Endothelial cell of umbilical vein (primary cell): ENCODE results near the gene RAPGEF4.

ENCODE experiments used
- CTCF ChIP-seq, 2 donors: IDR thresholded peaks; 1 replicate in 1 of 2; 2 replicates in 1 of 2; pipeline ENCODE4 v1.5.1; 2011; ENCODE audit warnings: low read length in 2 of 2, mild to moderate bottlenecking in 2 of 2, moderate library complexity in 2 of 2, control low read depth in 1 of 2, inconsistent platforms in 1 of 2, low read depth in 1 of 2; ENCODE audit not compliant: insufficient read depth in 1 of 2; ENCODE audit errors: extremely low read depth in 1 of 2
- EZH2 ChIP-seq: IDR thresholded peaks from 2 replicates; pipeline ENCODE4 v1.6.1; 2012; ENCODE audit warnings: borderline replicate concordance, low read depth, mild to moderate bottlenecking, moderate library complexity, low read length, inconsistent platforms; ENCODE audit not compliant: severe bottlenecking
- FOS ChIP-seq: IDR thresholded peaks from 2 replicates; pipeline ENCODE4 v1.6.1; 2011; ENCODE audit warnings: mild to moderate bottlenecking, low read length, moderate library complexity, borderline replicate concordance; ENCODE audit not compliant: insufficient read depth
- GATA2 ChIP-seq: IDR thresholded peaks from 2 replicates; pipeline ENCODE4 v1.7.0; 2011; ENCODE audit warnings: low read depth, mild to moderate bottlenecking, moderate library complexity, mixed read lengths, low read length; ENCODE audit not compliant: insufficient read length, insufficient read depth
- MAX ChIP-seq: IDR thresholded peaks from 2 replicates; pipeline ENCODE4 v1.6.1; 2011; ENCODE audit not compliant: insufficient read depth, insufficient read length
- MYC ChIP-seq: IDR thresholded peaks from one replicate; pipeline ENCODE4 v1.6.1; 2011; ENCODE audit warnings: mild to moderate bottlenecking, low read depth, low read length
- POLR2A ChIP-seq: IDR thresholded peaks from 2 replicates; pipeline ENCODE4 v1.6.1; 2012; ENCODE audit warnings: low read depth, mild to moderate bottlenecking, control low read depth, low read length
- POLR2AphosphoS5 ChIP-seq: IDR thresholded peaks from 2 replicates; pipeline ENCODE4 v1.6.1; 2012; ENCODE audit warnings: low read depth, mild to moderate bottlenecking, control low read depth, low read length, moderate library complexity; ENCODE audit not compliant: insufficient read depth

- TF ChIP-seq POLR2A, result no peak
- TF ChIP-seq CTCF (IDR thresholded peaks at IDR 0.05; ENCODE audit: extremely low read depth in 1 of 2, insufficient read depth in 1 of 2, low read depth in 1 of 2, low read length in 2 of 2), result no peak
- TF ChIP-seq GATA2, result no peak
- TF ChIP-seq MAX, result no peak
- TF ChIP-seq MYC, result no peak
- TF ChIP-seq POLR2AphosphoS5, result no peak
- TF ChIP-seq EZH2, result no peak
- TF ChIP-seq FOS, result no peak
These were observed 257.5 kb downstream of the RAPGEF4 start for GRCh38 chr2:172993139-172993538.
